Left renal pelvis (tissue), 4 donors: ENCODE results near the gene EDC3. TPM values are rescaled to one million over a fixed set of nuclear protein-coding genes. Genes with fewer than 3 reads are reported as not detected.

Experiments
- DNase-seq, 4 donors: peaks; one replicate each; pipeline ENCODE4 v3.0.0-alpha.2; 2013; ENCODE audit warnings: low read depth in 4 of 4, low spot score in 3 of 4
- polyA plus RNA-seq, 4 donors: library from polyadenylated mRNA; unstranded; fragments of 120-200 nt; gene quantifications; one replicate each; pipeline ENCODE4 v1.2.1, GENCODE V29; 2013; ENCODE audit not compliant: insufficient read length in 4 of 4

Gene EDC3
- polyA plus RNA-seq, 4 donors = 35.8 to 42.9 (median 39.8) TPM

GRCh38 chr15:74589826-74590225 lies 106.0 kb downstream of the EDC3 start:
- no peak for DNase-seq

GRCh38 chr15:74585857-74586256 lies 110.0 kb downstream of the EDC3 start:
- DNase-seq = no peak

GRCh38 chr15:74585191-74585590 lies 110.6 kb downstream of the EDC3 start:
- no peak for DNase-seq

GRCh38 chr15:74584779-74585178 lies 111.0 kb downstream of the EDC3 start:
- no peak for DNase-seq

GRCh38 chr15:74584204-74584603 lies 111.6 kb downstream of the EDC3 start:
- no peak for DNase-seq

Other genes starting within 250 kb of the EDC3 start
- 10 to 100 TPM; 49.3 to 67.7 (median 63.1) TPM for gene UBL7, start 234.9 kb downstream of the EDC3 start, polyA plus RNA-seq
- 10 to 100 TPM in 3 of 4 donors, 1 to 10 TPM in 1; 5.2 to 17.1 (median 14.9) TPM for gene ARID3B, start 154.8 kb downstream of the EDC3 start, polyA plus RNA-seq
- 10 to 100 TPM; 61.0 to 84.1 (median 70.9) TPM for gene CLK3, start 80.2 kb downstream of the EDC3 start, polyA plus RNA-seq
- gene CYP1A1, start 29.5 kb upstream of the EDC3 start, polyA plus RNA-seq = not detected
- under 1 TPM; 0.06 to 0.20 (median 0.13) TPM for gene CYP1A2, start 52.8 kb upstream of the EDC3 start, polyA plus RNA-seq
- 10 to 100 TPM; 34.6 to 52.8 (median 43.5) TPM for gene CSK, start 86.1 kb upstream of the EDC3 start, polyA plus RNA-seq
- not detected for gene LMAN1L, start 116.8 kb upstream of the EDC3 start, polyA plus RNA-seq
- gene CPLX3, start 130.6 kb upstream of the EDC3 start, polyA plus RNA-seq = not detected
- gene ULK3, start 147.1 kb upstream of the EDC3 start, polyA plus RNA-seq = 10 to 100 TPM; 29.3 to 35.1 (median 30.0) TPM
- 10 to 100 TPM; 65.3 to 74.9 (median 71.9) TPM for gene SCAMP2, start 177.3 kb upstream of the EDC3 start, polyA plus RNA-seq
- gene MPI, start 194.0 kb upstream of the EDC3 start, polyA plus RNA-seq = 10 to 100 TPM; 49.1 to 67.4 (median 59.8) TPM
- gene FAM219B, start 210.8 kb upstream of the EDC3 start, polyA plus RNA-seq = 10 to 100 TPM; 49.9 to 57.9 (median 53.2) TPM
- 100 to 1,000 TPM in 3 of 4 donors, 10 to 100 TPM in 1; 100.0 to 217 (median 204) TPM for gene COX5A, start 242.0 kb upstream of the EDC3 start, polyA plus RNA-seq